HG03439 (cell line): ENCODE data around the gene ELANE.
"Not testable (repeated sequence)": the region's sequence is repeated elsewhere in the genome, so short reads cannot be mapped to it uniquely, and the experiment has no call there.

Experiments used
- ATAC-seq: cut with Tn5 transposase; IDR thresholded peaks from one replicate; pipeline ENCODE4 v1.9.1; 2021; ENCODE audit warnings: mild to moderate bottlenecking, moderate library complexity; ENCODE audit not compliant: unreplicated experiment

ELANE gene

DNA sequence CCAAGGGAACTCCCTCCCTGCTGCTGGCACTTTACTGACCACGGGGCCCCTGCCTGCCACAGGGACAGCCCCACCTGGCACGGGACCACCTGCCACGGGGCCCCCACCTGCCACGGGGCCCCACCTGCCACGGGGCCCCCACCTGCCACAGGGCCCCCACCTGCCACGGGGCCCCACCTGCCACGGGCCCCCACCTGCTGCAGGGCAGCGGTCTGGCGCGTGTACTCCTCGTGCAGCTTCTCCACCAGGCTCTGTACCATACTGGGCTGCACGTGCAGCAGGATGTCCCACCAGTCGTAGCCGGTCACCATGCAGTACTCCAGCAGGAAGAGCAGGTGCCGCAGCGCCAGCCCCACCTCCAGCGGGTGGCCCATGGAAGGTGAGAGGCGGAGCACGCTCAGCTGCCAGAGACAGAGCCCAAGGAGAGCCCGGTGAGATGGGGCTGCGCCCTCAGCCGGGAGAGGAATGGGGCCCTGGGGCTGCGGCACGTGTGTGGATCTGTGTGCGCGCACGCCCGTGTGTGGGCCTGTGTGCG is 24.7 kb downstream of the ELANE start:
- no peak for ATAC-seq

DNA sequence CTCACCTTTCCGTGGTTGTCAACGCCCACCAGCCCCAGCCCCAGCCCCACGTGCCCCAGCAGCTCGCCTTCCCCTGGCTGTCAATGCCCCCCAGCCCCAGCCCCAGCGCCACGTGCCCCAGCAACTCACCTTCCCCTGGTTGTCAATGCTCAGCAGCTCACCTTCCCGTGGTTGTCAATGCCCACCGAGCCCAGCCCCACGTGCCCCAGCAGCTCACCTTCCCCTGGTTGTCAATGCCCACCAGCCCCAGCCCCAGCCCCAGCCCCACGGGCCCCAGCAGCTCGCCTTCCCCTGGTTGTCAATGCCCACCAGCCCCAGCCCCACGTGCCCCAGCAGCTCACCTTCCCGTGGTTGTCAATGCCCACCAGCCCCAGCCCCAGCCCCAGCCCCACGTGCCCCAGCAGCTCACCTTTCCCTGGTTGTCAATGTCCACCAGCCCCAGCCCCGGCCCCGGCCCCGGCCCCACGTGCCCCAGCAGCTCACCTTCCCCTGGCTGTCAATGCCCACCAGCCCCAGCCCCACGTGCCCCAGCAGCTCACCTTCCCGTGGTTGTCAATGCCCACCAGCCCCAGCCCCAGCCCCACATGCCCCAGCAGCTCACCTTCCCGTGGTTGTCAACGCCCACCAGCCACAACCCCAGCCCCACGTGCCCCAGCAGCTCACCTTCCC is 26.0 kb downstream of the ELANE start:
- ATAC-seq, result not testable (repeated sequence)

DNA sequence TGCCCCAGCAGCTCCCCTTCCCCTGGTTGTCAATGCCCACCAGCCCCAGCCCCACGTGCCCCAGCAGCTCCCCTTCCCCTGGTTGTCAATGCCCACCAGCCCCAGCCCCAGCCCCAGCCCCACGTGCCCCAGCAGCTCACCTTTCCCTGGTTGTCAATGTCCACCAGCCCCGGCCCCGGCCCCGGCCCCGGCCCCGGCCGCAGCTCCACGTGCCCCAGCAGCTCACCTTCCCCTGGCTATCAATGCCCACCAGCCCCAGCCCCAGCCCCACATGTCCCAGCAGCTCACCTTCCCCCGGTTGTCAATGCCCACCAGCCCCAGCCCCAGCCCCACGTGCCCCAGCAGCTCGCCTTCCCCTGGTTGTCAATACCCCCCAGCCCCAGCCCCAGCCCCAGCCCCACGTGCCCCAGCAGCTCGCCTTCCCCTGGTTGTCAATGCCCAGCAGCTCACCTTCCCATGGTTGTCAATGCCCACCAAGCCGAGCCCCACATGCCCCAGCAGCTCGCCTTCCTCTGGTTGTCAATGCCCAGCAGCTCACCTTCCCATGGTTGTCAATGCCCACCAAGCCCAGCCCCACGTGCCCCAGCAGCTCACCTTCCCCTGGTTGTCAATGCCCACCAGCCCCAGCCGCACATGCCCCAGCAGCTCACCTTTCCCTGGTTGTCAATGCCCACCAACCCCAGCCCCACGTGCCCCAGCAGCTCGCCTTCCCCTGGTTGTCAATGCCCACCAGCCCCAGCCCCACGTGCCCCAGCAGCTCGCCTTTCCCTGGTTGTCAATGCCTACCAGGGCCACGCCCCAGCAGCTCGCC is 26.9 kb downstream of the ELANE start:
- ATAC-seq, result not testable (repeated sequence)

DNA sequence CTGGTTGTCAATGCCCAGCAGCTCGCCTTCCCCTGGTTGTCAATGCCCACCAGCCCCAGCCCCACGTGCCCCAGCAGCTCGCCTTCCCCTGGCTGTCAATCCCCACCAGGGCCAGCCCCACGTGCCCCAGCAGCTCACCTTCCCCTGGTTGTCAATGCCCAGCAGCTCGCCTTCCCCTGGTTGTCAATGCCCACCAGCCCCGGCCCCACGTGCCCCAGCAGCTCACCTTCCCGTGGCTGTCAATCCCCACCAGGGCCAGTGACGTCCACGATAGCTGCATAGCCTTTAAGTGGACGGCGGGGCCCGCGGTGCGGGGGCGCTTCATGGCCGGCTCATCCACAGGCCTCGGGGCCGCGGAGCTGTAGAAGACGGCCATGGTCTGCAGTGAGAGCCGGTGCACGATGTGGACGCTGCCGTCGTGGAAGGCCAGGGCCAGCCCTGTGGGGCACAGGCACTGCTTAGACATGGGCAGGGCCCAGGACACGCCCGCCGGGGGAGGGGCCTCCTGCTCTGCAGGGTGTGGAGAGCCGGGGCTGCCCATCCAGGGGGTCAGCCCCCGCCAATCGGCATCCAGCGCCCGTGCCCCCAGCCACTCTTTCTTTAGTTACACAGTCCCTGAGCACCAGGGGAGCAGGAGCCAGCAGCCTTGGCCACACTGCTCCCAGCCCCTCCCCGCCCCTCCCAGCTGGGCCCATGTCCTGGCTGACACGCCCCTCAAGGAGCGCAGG is 27.8 kb downstream of the ELANE start:
- no peak for ATAC-seq

DNA sequence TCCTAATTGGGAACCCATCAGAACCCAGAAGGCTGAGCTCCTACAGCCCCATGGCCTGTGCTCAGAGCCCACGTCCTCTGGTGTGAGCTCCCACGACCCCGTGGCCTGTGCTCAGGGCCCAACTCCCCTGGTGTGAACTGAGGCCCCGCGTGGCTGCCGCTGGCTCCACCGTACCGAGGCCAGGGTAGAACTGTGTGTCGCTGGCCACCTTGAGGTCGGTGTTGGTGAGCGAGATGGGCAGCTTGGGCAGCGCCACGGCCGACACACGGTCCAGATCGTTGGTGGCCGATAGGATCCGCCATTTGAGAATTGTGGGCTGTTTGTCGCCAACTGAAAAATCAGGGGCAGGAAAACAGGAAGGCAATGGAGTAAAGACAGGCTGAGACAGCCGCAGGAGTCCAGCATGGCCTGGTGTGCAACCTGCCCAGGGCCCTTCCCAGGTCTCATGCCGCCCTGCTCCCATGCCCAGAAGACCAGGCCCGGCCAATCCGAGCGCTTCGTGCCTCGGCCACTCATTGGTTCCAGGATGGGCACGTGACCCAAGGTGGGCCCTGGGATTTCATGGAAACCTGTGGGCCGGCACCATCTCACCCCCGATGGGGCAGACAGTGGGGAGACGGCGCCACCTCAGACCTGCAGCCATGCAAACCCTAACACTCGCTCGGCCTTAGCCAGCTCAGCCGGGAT is 29.4 kb downstream of the ELANE start:
- ATAC-seq, result no peak

DNA sequence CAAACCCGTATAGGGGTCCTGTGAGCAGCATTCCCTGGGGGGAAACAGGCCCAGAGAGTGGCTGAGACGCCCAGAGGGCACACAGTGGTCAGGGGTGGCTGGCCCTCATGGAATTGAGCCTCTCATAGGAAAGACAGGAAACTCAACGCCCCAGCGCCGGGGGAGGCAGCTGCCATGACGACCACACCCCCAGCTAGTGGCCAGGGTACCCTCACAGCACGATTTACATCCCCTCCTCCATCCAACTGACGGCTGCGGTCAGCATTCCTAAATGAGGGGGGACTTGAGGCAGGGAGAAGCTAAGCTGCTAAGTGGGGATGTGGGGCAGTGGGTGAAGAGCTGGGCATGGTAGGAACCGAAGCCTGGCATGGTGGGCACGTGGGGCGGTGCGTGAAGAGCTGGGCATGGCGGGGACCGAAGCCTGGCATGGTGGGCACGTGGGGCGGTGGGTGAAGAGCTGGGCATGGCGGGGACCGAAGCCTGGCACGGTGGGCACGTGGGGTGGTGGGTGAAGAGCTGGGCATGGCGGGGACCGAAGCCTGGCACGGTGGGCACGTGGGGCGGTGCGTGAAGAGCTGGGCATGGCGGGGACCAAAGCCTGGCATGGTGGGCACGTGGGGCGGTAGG is 30.9 kb downstream of the ELANE start:
- no peak for ATAC-seq

DNA sequence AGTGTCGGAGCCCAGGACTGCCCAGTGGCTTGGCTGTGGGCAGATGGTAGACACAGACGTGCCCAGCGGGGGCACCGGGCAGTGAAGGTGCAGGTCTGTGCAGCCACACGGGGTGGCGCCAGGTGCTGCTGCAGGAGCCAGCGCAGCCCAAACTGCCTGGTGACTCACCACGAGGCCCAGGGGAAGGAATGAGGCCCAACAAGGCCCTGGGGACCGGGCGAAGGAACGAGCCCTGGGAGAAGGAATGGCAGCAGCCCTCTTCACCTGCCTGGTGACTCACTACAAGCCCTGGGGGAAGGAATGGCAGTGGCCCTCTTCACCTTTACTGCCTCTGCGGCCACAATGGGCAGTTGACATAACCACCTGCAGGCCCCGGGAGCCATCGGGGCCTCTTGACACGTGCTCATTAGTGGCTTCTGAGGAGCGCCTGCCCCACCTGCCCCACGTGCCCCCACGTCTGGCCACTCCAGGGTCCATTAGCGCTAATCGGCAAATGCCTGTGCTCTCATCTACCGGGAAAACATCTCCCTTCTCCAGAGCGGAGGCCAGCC is 31.6 kb downstream of the ELANE start:
- no peak for ATAC-seq

DNA sequence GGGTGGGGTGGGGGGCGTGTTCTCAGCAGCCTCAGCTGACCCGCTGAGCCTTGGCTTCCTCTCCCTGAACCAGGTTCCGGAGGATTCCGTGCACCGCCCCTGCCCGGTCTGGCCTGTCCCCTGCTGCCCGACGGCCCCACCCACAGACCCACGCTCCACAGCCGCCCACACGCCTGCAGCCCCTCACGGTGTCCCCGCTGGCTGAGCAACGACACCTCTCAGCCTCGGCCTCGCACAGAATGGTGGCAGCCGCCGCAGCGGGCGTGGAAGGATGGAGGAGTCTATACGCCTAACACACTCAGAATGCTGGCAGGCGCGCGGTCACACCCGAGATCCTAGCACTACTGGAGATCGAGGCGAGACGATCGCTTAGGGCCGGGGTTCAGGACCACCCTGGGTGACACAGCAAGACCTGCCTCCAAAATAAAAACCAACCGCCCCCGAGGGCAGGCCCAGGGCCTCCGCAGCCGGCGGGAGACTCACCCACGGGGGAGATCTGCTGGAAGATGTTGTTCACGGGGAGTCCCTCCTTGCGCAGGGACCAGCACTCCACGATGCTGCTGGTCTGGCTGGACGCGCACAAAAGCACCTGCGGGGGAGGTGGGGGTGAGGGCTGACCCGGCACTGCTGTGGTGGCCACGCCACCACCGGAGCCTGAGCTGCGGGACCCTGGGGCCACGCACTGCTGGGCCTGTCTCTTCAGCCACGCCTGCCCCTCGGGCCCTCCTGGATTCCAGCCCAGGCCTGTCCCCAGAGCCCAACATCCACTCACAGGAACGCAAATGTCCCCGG is 32.5 kb downstream of the ELANE start:
- no peak for ATAC-seq

DNA sequence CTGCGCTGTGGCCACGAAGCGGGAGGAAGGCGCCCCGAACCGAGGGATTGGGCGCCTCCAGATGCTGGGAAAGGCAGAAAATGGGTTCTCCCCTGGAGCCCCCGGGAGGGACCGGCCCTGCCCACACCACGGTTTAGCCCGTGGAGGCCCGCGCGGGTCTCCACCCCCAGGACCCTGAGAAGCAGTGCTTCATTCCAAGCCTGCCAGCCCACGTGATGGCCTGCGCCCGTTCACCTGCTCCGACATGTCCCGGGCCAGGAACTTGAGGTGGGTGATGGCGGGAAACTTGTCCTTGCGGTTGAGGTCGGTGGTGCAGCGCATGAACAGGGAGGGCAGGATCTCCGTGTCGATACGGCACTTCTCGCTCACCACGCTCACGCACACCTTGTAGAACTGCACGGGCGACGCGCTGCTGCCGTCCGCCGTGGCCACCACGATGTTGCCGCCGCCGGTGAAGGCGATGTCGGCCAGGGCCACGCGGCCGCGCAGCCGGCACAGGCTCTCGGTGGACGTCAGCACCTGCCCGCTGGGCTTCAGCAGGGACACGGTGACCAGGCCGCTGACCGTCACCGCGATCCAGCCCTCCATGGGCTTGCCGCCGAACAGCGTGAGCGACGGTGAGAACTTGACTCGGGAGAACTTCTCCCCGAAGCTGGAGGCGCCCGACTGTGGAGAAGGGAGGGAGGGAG is 33.6 kb downstream of the ELANE start:
- no peak for ATAC-seq

DNA sequence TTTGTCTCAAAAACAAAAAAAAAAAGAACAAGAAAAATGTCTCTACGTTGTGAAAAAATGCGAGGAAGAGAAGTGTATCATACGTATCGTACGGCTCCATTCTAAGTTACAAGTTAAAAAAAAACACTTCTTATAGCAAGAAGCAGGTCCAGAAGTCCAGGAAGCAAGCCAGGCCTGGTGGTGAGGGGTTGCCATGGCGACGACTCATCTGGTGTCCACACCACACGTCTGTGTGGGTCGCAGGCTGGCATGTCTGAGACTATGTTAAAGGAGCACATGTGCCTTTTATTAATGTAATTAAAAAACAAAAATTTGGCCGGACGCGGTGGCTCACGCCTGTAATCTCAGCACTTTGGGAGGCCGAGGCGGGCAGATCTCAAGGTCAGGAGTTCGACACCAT is 35.0 kb downstream of the ELANE start:
- no peak for ATAC-seq

DNA sequence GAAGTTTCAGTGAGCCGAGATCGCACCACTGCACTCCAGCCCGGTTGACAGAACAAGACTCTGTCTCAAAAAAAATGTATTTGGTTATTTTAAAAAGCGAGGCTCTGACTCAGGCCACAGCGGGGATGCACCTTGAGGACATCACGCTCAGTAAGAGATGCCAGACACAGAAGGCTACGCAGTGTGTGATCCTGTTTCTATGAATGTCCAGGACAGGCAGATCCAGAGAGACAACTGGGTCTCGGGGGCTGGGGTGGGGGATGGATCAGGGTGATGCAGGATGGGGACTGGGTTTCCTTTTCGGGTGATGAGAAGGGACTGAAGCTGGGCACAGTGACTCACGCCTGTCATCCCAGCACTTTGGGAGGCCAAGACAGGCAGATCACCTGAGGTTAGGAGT is 35.5 kb downstream of the ELANE start:
- ATAC-seq, result no peak

DNA sequence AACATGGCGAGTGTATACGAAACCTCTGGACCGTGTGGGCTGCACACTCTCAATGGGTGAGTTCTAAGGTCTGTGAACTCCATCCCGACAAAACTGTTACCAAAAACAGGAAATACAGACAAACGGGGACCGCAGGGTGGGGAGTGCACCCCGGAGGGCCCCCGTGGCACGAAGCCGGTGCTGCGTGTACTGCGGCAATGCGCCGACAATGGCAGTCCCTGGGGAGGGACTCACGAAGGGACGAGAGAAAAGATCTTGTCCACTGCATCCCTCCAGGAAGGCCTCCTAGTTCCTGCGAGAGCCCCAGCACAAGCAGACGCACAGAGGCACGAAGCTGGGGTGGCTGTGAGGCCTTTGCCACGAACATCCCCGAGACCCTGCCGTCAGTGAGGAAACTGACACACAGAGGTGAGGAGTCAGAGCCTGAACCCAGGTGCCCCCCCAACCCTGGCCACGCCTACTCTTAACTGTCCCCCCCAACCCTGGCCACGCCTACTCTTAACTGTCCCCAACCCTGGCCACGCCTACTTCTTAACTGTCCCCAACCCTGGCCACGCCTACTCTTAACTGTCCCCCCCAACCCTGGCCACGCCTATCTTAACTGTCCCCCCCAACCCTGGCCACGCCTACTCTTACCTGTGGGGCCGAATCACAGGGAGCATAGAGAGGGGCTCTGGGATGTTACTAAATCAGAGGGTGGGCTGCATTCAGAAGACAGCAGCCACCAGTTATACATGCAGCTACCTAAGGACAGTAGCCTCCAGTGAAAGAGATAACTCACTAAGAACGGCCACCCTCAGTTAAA is 36.7 kb downstream of the ELANE start:
- ATAC-seq, result no peak

DNA sequence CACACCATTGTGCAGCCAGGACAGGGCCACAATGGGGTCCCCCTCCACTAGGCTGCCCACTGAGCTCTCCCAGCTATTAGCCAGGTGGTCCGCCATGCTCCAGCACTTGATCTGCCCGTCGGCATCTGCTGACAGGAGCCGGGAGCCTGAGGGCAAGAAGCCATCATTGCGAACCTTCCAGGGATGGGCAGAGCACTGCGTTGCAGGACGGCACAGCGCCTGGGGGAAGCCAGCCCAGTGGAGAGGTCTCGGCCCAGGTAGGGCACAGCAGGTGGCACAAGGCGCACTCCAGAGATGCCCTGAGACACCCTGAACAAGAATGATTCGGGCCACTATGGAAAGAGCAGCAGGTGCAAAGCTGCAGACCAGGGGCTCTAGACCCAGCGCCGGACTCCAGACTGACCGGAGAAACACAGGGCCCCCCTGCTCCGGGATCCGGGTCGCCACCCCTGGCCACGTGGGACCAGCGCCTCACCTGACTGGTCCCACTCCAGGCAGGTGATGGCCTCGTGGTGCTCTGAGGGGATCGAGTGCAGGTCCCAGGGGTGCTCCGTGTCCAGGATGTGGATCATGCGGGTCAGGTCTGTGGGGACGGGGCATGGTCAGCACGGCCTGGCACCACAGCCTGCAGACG is 37.7 kb downstream of the ELANE start:
- ATAC-seq, result no peak

DNA sequence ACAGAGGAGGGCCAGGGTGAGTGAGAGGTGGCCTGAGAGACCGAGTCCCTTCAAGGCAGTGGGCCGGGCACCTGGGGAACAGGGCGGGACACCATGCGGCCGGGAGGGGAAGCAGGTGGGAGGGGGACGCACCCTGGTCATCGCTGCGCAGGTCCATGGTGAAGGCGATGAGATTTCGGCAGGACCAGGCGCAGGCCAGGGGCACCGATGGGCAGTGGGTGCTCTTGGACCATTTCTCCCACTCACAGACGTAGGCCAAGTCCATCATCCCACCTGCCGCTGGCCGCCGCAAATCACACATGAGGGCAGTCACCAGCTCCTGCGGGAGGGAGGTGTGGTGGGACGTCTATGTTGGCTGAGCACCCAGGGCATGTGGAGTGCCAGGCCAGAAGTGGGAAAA is 38.7 kb downstream of the ELANE start:
- ATAC-seq, result no peak

DNA sequence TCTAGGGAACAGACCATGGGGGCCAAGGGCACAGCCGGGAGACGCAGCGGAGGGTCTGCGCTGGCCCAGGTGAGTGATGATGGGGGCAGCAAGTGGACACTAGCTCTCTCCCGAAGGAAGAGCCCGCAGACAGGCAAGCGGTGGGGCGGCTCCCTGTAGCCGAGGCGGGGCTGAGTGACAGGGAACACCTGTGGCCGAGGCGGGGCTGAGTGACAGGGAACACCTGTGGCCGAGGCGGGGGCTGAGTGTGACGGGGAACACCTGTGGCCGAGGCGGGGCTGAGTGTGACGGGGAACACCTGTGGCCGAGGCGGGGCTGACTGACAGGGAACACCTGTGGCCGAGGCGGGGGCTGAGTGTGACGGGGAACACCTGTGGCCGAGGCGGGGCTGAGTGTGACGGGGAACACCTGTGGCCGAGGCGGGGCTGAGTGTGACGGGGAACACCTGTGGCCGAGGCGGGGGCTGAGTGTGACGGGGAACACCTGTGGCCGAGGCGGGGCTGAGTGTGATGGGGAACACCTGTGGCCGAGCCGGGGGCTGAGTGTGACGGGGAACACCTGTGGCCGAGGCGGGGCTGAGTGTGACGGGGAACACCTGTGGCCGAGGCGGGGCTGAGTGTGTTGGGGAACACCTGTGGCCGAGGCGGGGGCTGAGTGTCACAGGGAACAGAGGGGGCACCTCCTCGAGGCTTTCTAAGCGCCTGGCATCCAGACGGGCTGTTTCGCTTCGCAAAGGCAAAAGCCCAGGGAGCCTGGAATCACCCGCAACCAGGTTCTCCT is 39.5 kb downstream of the ELANE start:
- ATAC-seq, result not testable (repeated sequence)

DNA sequence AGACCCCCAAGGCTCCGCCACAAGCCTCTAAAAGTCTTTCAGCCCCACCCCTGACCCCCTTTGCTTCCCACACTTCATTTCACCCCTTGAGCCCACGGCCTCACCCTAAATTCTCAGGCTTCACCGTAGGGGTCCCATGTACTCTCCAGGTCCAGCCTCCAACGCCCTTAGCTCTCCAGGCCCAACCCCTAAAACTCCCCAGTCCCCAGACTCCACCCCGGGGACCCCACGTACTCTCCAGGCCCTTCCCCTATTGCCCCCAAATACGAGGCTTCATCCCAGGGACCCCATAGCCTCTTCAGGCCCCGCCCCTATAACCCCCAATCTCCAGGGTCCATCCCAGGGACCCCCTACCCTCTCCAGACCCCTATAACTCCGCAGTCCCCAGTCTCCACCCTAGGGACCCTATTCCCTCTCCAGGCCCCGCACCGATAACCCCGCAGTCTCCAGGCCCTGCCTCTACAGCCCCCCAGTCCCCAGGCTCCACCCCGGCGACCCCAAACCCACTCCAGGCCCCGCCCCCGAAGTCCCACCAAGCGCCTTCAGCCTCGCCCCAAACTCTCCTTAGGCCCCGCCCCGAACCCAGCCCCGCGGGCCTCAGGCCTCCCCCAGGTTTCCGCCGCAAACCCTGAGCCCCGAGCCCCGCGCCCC is 40.3 kb downstream of the ELANE start:
- ATAC-seq, result peak; percentile 9
